Ectodermal cell (in vitro differentiated cells): ENCODE results near the gene DCAF10.
A peak's percentile ranks its signal among the peaks of the same experiment; 100 is the strongest.
"Not testable (repeated sequence)": the region's sequence is repeated elsewhere in the genome, so short reads cannot be mapped to it uniquely, and the experiment has no call there.

ENCODE experiments used
- H3K27ac ChIP-seq: 2 replicates; pipeline ENCODE4 v1.7.0; 2013; ENCODE audit warnings: mild to moderate bottlenecking, low read depth, low read length; ENCODE audit not compliant: insufficient read depth, poor library complexity, severe bottlenecking
- H3K27me3 ChIP-seq: 2 replicates; pipeline ENCODE4 v1.7.0; 2013; ENCODE audit warnings: mild to moderate bottlenecking, low read length; ENCODE audit not compliant: insufficient read depth, control insufficient read depth, poor library complexity, severe bottlenecking
- H3K36me3 ChIP-seq: one replicate; pipeline ENCODE4 v1.7.0; 2013; ENCODE audit warnings: low read length; ENCODE audit not compliant: control insufficient read depth, insufficient read depth
- H3K4me1 ChIP-seq: one replicate; pipeline ENCODE4 v1.7.0; 2013; ENCODE audit warnings: low read length; ENCODE audit not compliant: control insufficient read depth, insufficient read depth
- H3K4me3 ChIP-seq: 2 replicates; pipeline ENCODE4 v1.7.0; 2013; ENCODE audit warnings: low read depth, low read length, control low read depth; ENCODE audit not compliant: insufficient read depth
- H3K9me3 ChIP-seq: 2 replicates; pipeline ENCODE4 v1.7.0; 2013; ENCODE audit warnings: mild to moderate bottlenecking, low read length, moderate library complexity; ENCODE audit not compliant: control insufficient read depth
- WGBS, 2 experiments: methylation state at CpG; one replicate each; pipeline ENCODE4 v1.1.7; 2013; ENCODE audit warnings: missing lambda C conversion rate in 2 of 2; 5-methylcytosine and 5-hydroxymethylcytosine counted together

DCAF10 gene

DNA sequence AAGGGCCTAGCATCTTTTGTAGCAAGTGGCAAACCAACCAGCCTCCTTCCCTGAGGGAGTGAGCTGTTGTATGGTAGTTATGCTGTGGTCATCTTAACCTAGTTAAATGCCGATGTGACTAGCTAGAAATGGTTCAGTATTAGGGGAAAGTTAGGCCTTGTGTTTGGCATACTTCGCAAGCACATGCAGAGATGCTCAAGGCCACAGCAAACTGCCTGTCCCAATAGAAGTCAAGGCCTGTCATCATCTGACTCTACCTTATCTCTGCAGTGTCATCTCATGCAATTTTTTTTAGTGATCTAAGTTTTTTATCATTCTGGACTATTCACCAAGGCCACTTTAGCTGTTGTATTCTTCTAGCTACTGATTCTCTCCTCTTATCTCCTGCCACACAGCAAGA lies 10.5 kb upstream of the DCAF10 start:
- 90 to 98% methylated on average over 2 of the region's 2 CpGs for WGBS, 2 experiments
- H3K27me3 ChIP-seq: no peaks in the 10 kb centered on the region
- no peak overlapping the region for H3K4me3 ChIP-seq
- H3K4me1 ChIP-seq: no peaks in the 10 kb centered on the region
- no peaks in the 10 kb centered on the region for H3K36me3 ChIP-seq
- no peak overlapping the region for H3K27ac ChIP-seq
- no peaks in the 10 kb centered on the region for H3K9me3 ChIP-seq

DNA sequence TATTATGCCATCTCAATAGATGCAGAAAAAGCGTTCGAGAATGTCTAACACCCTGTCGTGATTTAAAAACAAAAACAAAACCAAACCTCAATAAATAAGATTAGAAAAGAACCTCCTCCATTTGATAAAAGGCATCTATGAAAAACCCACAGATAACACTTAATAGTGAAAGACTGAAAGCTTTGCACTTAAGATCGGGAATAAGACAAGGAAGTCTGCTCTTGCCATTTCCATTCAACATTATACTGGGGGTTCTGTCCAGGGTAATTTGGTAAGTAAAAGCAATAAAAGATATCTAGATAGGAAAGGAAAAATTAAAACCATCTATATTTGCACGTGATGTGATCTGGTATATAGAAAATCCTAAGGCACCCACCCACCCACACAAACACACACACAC lies 8.5 kb upstream of the DCAF10 start:
- 88 to 95% methylated on average over 4 of the region's 5 CpGs for WGBS, 2 experiments
- H3K9me3 ChIP-seq: no peaks in the 10 kb centered on the region
- H3K27ac ChIP-seq: no peak overlapping the region
- no peaks in the 10 kb centered on the region for H3K27me3 ChIP-seq
- H3K4me3 ChIP-seq: no peak overlapping the region
- H3K4me1 ChIP-seq: no peaks in the 10 kb centered on the region
- no peaks in the 10 kb centered on the region for H3K36me3 ChIP-seq

- Histone ChIP-seq H3K27ac (no peak overlapping the region), H3K9me3 (no peaks in the 10 kb centered on the region), H3K4me1 (no peaks in the 10 kb centered on the region), H3K27me3 (no peaks in the 10 kb centered on the region), H3K4me3 (no peak overlapping the region), H3K36me3 (no peaks in the 10 kb centered on the region)
- WGBS, 2 experiments: 72 to 100% methylated on average over 1 to 2 of the region's 2 CpGs
Measured at GRCh38 chr9:37796232-37796631, 4.4 kb upstream of the DCAF10 start.

- no peaks in the 10 kb centered on the region for H3K36me3 ChIP-seq
- no peaks in the 10 kb centered on the region for H3K9me3 ChIP-seq
- no peak overlapping the region for H3K27ac ChIP-seq
- peaks cover 7% of the 10 kb centered on the region for H3K4me1 ChIP-seq
- 97 to 100% methylated on average over 1 of the region's 1 CpG for WGBS, 2 experiments
- H3K4me3 ChIP-seq: no peak overlapping the region
- H3K27me3 ChIP-seq: no peaks in the 10 kb centered on the region
Measured at GRCh38 chr9:37798677-37799076, 1.9 kb upstream of the DCAF10 start.

DNA sequence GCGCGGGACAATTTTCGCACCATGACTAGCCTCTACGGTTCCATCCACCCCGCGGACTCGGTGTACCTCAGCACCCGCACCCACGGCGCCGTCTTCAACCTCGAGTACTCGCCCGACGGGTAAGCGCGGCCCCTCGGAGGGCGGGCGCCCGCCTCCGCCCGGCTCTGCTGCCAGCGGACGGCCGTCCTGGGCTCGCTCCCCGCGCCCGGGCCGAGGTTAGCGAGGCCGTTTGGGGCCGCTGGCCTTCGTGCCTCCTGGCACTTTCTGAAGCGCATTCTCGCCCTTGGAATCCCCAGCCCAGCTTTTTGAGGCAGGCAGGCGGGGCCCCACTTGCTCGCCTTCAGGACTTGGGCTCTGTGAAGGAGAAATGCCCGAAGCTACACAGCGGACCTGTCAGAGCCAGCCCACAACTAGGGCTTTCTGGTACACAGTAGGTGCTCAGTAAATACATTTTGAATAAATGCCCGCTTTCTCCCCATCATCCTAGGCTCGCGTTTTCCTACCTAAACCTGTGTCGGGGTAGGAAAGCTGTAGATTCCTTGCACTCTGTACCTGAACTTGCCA lies 772 bp downstream of the DCAF10 start:
- no peaks in the 10 kb centered on the region for H3K9me3 ChIP-seq
- 1 to 2% methylated on average over 45 of the region's 45 CpGs for whole genome bisulfite sequencing, 2 experiments

GRCh38 chr9:37801959-37802711 lies 1.5 kb downstream of the DCAF10 start:
- Histone ChIP-seq H3K36me3 (no peaks in the 10 kb centered on the region), H3K27me3 (no peaks in the 10 kb centered on the region), H3K4me3 (peak overlapping the region; percentile 66), H3K4me1 (peaks cover 7% of the 10 kb centered on the region), H3K9me3 (no peaks in the 10 kb centered on the region), H3K27ac (no peak overlapping the region)
- WGBS, 2 experiments: 65 to 66% methylated on average over 10 of the region's 10 CpGs

More for the DNA sequence above, 772 bp downstream of the DCAF10 start:
- no peak overlapping the region for H3K27ac ChIP-seq
- peaks cover 7% of the 10 kb centered on the region for H3K4me1 ChIP-seq
- peak overlapping the region; percentile 66 for H3K4me3 ChIP-seq
- no peaks in the 10 kb centered on the region for H3K27me3 ChIP-seq
- no peaks in the 10 kb centered on the region for H3K36me3 ChIP-seq

GRCh38 chr9:37806271-37806670 lies 5.7 kb downstream of the DCAF10 start:
- H3K4me3 ChIP-seq: no peak overlapping the region
- peaks cover 7% of the 10 kb centered on the region for H3K4me1 ChIP-seq
- H3K27ac ChIP-seq: no peak overlapping the region
- no peaks in the 10 kb centered on the region for H3K36me3 ChIP-seq
- 81 to 83% methylated on average over 4 of the region's 4 CpGs for WGBS, 2 experiments
- no peaks in the 10 kb centered on the region for H3K27me3 ChIP-seq
- H3K9me3 ChIP-seq: no peaks in the 10 kb centered on the region

GRCh38 chr9:37809676-37810075 lies 9.1 kb downstream of the DCAF10 start:
- WGBS, 2 experiments: 93 to 95% methylated on average over 15 of the region's 15 CpGs
- H3K4me3 ChIP-seq, H3K27me3 ChIP-seq, H3K27ac ChIP-seq, H3K4me1 ChIP-seq, H3K36me3 ChIP-seq, H3K9me3 ChIP-seq: not testable (repeated sequence)

GRCh38 chr9:37811906-37812476 lies 11.4 kb downstream of the DCAF10 start:
- H3K4me1 ChIP-seq: no peaks in the 10 kb centered on the region
- 90 to 95% methylated on average over 6 of the region's 6 CpGs for WGBS, 2 experiments
- no peaks in the 10 kb centered on the region for H3K36me3 ChIP-seq
- H3K27me3 ChIP-seq: no peaks in the 10 kb centered on the region
- no peak overlapping the region for H3K27ac ChIP-seq
- H3K4me3 ChIP-seq: no peak overlapping the region
- H3K9me3 ChIP-seq: no peaks in the 10 kb centered on the region

DNA sequence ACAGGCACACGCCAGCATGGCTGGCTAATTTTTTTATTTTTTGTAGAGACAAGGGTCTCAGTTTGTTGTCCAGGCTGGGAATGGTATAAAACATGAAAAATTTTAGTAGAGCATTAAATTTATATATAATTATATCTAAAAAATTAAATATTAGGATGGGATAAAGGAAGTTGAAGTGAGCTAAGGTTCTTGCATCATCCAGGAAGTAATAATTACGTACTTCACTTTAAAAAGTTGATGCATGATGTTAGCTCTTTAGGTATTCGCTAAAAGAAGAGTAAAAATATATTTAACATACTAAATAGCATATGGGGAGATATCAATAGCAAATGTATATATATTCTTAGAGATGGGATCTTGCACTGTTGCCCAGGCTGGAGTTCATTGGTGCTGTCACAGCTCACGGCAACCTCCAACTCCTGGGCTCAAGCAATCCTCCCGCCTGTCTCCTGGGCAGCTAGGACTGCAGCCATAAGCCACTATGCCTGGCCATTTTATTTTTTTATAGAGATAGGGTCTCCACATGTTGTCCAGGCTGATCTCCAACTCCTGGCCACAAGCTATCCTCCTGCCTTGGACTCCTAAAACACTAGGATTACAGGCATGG lies 12.3 kb downstream of the DCAF10 start:
- Histone ChIP-seq H3K27ac (no peak overlapping the region), H3K27me3 (no peaks in the 10 kb centered on the region), H3K9me3 (no peaks in the 10 kb centered on the region), H3K4me1 (no peaks in the 10 kb centered on the region), H3K36me3 (no peaks in the 10 kb centered on the region), H3K4me3 (no peak overlapping the region)
- 97 to 99% methylated on average over 3 to 4 of the region's 5 CpGs for WGBS, 2 experiments
